ENCODE measurements around the gene SLX4IP. TPM values are rescaled to one million over a fixed set of nuclear protein-coding genes. Genes with fewer than 3 reads are reported as not detected.

The SLX4IP gene
- polyA plus RNA-seq, 1 donor, result 12.6 TPM

GRCh38 chr20:10495173-10495572 lies 60.1 kb downstream of the SLX4IP start:
- no peak for DNase-seq

DNA sequence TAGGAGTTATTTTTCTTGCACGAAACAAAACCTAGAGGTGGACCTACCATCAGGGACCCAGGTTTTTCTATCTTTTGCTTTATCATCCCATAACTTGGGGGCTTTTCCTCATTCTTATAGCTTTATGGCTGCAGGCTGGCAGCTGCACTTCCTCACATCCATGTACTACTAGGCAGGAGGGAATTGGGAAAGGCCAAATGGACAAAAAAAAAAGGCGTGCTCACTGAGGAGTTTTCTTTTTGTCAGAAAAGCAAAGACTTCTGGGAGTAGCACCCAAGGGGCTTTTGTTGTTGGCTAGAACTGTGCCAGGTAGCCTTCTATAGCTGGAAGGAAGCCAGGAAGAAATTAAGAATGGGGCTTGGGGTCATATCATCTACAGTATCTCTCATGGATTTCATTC lies 61.4 kb downstream of the SLX4IP start:
- DNase-seq, result no peak

DNA sequence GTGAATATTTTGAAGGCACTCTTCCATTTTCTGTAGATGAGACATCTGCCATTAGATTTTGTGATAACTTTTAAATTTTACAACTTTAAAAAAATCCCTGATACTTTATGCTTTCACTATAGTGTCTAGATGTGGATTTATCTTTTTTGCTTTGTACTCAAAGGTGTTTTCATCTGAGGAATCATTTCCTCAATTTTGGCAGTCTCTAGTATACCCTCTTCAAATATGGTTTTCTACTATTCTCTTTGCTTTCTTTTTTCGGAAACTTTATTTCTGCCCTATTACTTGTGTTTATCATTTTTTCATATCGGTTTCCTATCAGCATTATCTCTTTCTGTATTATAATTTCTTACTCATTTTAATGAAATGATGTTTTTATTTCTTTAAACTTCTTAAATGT lies 62.2 kb downstream of the SLX4IP start:
- DNase-seq, result no peak

GRCh38 chr20:10497791-10498190 lies 62.7 kb downstream of the SLX4IP start:
- no peak for DNase-seq

GRCh38 chr20:10498200-10498599 lies 63.1 kb downstream of the SLX4IP start:
- DNase-seq, result no peak

- DNase-seq, result no peak
Measured at GRCh38 chr20:10501402-10501801, 66.3 kb downstream of the SLX4IP start.

- DNase-seq, result no peak
Measured at GRCh38 chr20:10502098-10502526, 67.0 kb downstream of the SLX4IP start.

- DNase-seq, result no peak
Measured at GRCh38 chr20:10504608-10504993, 69.5 kb downstream of the SLX4IP start.

DNA sequence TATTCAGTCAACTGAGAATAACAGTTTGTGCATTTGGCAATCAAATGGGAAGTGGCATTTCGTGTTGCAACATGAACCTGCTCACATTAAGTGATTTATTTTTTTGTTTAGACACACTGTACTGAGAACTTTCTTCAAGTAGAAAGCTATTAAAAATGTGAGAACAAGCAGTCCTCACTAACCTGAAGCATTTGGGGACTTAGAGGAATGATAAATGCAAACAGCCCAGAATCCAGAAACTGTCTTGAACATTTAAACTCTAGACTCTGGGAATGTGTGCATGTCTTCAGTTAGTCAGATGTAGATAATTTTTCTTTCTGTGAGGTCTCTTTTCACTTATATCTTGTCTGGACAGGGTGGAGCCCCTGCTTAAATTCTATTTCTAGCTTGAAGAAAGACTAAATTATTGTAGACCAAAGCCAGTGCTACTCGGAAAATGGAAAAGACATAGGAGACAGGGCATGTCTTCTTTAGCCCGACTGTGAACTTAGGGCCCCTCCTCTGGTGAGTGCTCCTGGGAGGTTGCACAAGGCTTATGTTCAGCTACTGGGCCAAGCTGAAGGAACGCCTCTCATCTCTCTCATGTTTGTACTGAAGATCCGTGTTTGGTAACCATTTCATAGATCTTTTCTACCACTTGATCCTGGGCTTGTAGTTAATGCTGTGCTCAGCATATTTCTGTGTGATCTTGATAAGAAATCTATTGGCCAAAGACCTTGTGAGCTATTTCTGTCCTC lies 70.1 kb downstream of the SLX4IP start:
- DNase-seq, result no peak

GRCh38 chr20:10505827-10506226 lies 70.7 kb downstream of the SLX4IP start:
- no peak for DNase-seq

DNA sequence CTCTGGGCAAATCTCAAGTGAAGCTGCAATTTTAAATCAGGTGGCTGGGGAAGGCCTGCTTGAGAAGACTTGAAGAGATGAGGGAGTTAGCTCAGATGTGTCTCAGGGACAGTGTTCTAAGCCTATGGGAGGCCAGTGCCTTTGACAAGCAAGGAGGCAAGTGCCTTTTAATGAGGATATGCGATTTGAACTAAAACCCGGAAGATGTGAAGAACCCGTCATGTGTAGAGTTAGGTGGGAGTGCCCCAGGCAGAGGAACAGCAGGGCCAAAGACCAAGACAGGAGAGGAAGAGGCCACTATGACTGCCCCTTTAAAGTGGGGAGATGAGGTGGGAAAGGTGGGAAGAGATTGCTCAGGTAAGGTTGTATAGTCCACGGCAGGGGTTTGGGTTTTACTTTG lies 71.9 kb downstream of the SLX4IP start:
- no peak for DNase-seq

GRCh38 chr20:10508060-10508459 lies 73.0 kb downstream of the SLX4IP start:
- DNase-seq, result no peak

GRCh38 chr20:10508468-10509251 lies 73.6 kb downstream of the SLX4IP start:
- DNase-seq, result no peak

DNA sequence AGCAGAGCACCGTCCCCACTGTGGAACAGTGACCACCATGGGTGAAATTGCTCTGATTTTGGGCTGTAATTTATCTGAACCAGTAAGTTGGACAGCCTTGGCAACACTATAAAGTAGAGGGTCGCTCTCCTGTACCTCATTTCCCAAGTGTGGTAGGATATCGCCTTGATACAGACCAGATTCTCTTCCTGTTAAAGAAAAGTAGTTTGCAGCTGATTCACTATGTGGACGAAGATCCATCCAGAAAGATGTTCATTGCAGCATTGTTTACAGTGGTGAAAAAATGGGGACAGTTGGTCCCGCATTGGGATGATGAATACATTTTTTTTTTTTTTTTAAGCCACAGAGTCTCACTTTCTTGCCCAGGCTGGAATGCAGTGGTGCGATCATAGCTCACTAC lies 74.3 kb downstream of the SLX4IP start:
- DNase-seq, result no peak

GRCh38 chr20:10510216-10510615 lies 75.1 kb downstream of the SLX4IP start:
- no peak for DNase-seq

- DNase-seq, result no peak
Measured at GRCh38 chr20:10511170-10511508, 76.0 kb downstream of the SLX4IP start.

- no peak for DNase-seq
Measured at GRCh38 chr20:10511509-10512251, 76.6 kb downstream of the SLX4IP start.

- DNase-seq, result no peak
Measured at GRCh38 chr20:10513061-10513460, 78.0 kb downstream of the SLX4IP start.

DNA sequence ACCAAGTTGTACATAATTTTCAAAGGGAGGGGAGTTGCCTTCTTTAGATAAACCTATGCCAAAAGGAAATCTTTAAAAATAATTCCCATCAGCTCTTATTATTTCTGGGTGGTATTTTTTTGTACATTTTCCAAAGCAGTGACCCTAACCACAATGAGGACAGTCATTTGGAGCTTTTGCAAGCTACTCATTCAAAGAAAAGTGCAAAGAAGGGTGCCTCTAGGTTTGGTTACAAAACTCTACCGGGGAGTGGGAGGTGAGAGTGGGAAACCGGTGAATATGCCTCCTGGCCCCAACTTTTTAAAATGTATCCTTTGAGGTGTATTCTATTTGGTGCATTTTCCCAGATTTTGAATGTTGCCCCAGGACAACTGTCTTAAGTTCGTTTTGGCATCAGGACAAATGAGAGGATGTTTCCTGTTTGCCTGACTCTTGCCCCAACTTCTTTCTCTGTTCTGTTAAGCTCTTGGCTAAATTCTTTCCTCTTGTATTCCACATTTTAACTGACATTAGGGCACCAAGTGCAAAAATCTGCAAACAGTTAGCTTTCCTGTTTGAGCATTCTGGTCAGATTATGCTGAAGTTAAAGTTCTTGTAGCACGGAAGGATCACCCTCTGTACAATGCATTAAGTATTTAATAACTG lies 78.9 kb downstream of the SLX4IP start:
- DNase-seq, result no peak

- DNase-seq, result no peak
Measured at GRCh38 chr20:10516529-10516928, 81.4 kb downstream of the SLX4IP start.

DNA sequence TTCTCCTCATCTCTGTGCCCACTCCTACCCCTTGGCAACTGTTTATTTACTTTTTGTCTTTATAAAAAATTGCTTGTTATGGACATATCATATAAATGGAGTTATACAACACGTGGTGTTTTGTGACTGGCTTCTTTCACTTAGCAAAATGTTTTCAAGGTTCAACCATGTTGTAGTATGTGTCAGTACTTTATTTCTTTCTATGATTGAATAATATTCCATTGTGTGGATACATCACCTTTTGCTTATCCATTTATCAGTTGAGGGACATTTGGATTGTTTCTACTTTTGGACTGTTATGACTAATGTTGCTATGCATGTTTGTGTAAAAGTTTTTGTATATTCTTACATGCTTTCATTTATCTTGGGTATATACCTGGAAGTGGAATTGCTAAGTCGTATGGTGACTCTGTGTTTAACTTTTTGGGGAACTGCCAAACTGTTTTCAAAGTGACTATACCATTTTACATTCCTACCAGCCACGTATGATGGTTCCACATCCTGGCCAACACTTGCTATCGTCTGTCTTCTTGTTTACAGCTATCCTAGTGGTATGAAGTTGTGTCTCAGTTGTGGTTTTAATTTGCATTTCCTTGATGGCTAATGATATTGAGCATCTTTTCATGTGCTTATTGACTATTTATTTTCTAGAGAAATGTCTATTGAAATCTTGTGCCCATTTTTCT lies 84.4 kb downstream of the SLX4IP start:
- DNase-seq, result no peak

DNA sequence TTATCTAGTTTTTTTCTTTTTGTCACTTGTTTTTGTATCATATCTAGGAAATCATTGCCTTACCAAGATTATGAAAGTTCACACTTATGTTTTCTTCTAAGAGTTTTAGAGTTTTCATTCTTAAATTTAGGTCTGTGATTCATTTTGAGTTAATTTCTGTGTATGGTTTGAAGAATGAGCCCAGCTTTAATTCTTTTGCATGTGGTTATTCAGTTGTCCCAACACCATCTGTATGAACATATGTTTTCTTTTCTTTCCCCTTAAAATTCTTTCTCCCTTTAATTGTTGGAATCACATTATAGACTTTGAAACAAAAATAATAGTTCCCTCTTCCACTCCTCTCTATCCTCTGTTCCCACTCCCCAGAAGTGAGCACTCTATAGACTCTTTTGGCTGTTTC lies 85.4 kb downstream of the SLX4IP start:
- no peak for DNase-seq

Measured in left kidney (tissue), 2 donors.